GM11168 (cell line): ENCODE data around the gene DBNDD1.

Experiments used
- in situ Hi-C: fragments of 300-500 bp; cut with MboI; formaldehyde crosslinking; loops from one replicate; pipeline ENCODE4 v1.12.0; 2022; ENCODE audit warnings: low sequenced_read_pairs; ENCODE audit not compliant: unreplicated experiment

Gene DBNDD1

GRCh38 chr16:90040152-90041023 lies 21.1 kb upstream of the DBNDD1 start:
- in situ Hi-C loops, result no loop called here

- in situ Hi-C loops, result no loop called here
Observed at GRCh38 chr16:90037276-90037675, 18.0 kb upstream of the DBNDD1 start.

- in situ Hi-C loops, result no loop called here
Observed at GRCh38 chr16:90035902-90036301, 16.6 kb upstream of the DBNDD1 start.

- in situ Hi-C loops, result no loop called here
Observed at GRCh38 chr16:90034504-90034903, 15.2 kb upstream of the DBNDD1 start.

DNA sequence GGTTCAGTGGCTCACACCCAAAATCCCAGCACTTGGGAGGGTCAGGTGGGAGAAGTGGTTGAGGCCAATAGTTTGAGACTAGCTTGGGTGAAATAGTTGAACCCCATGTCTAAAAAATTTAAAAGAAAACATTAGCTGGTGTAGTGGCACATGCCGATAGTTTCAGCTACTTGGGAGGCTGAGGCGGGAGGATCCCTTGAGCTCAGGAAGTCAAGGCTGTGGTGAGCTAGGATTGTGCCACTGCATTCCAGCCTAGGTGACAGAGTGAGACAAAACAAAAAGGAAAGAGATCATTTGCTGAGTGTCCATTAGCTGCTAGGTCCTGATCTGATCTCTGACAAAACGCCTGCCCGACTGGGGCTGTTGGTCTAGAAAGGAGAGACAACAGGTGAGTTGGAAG lies 14.1 kb upstream of the DBNDD1 start:
- in situ Hi-C loops, result no loop called here

- in situ Hi-C loops, result no loop called here
Observed at GRCh38 chr16:90032674-90033331, 13.5 kb upstream of the DBNDD1 start.

GRCh38 chr16:90031931-90032673 lies 12.8 kb upstream of the DBNDD1 start:
- in situ Hi-C loops, result no loop called here

GRCh38 chr16:90031186-90031930 lies 12.1 kb upstream of the DBNDD1 start:
- in situ Hi-C loops, result no loop called here

DNA sequence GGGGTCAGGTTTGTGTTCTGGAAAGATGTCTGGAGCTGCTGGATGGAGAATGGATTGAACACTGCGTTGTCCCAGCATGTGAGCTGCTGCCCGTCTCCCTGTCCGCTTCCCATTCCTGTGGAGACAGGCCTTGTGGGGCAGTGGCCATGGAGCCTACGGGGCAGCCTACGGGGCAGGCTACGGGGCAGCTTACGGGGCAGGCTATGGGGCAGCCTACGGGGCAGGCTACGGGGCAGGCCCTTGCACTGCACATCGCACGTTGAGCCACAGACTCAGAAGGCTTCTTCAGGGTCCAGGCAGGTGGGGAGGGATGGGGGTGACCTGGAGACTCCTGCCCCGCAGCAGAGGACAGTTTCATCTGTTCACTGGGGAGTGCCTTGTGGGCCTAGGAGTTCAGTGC lies 9.7 kb upstream of the DBNDD1 start:
- in situ Hi-C loops, result no loop called here

GRCh38 chr16:90027611-90028010 lies 8.4 kb upstream of the DBNDD1 start:
- in situ Hi-C loops, result no loop called here

GRCh38 chr16:90026135-90026534 lies 6.9 kb upstream of the DBNDD1 start:
- in situ Hi-C loops, result no loop called here

- in situ Hi-C loops, result no loop called here
Observed at GRCh38 chr16:90023078-90023447, 3.8 kb upstream of the DBNDD1 start.

GRCh38 chr16:90022209-90023077 lies 3.2 kb upstream of the DBNDD1 start:
- in situ Hi-C loops, result no loop called here

- in situ Hi-C loops, result no loop called here
Observed at GRCh38 chr16:90020838-90021382, 1.7 kb upstream of the DBNDD1 start.

GRCh38 chr16:90020260-90020837 lies 1.1 kb upstream of the DBNDD1 start:
- in situ Hi-C loops, result no loop called here

DNA sequence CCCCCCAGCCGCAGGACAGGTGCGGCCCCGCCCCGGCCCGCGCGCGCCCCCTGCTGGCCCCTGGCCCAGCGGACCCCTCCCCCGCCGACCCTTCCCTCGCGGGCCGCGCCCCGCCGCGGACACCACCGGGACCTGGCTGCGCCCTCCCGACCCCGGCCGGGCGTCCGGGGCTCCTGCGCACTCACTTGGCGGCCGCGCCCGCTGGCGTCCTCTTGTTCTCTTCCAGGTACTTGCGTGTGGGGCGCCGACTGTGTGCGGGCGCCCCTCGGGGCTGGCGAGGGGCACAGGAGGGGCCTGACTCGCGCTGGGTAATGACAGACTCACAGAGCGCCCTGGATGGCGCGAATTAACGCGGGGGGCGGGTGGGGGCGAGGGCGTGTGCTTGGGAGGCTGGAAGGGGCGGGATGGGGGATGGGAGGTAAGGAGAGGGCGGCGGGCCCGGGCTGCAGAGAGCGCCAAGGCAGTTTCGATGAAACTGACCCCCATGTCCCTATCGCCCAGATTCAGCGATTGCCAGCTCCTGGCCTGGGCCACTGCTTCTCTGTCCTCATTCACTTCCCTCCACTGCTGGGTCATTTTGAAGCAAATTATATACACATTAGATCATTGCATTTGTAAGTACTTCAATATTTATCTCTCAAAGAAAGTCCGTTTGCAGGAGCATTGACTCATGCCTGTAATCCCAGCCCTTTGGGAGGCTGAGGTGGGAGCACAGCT lies 445 bp upstream of the DBNDD1 start:
- in situ Hi-C loops, result no loop called here

DNA sequence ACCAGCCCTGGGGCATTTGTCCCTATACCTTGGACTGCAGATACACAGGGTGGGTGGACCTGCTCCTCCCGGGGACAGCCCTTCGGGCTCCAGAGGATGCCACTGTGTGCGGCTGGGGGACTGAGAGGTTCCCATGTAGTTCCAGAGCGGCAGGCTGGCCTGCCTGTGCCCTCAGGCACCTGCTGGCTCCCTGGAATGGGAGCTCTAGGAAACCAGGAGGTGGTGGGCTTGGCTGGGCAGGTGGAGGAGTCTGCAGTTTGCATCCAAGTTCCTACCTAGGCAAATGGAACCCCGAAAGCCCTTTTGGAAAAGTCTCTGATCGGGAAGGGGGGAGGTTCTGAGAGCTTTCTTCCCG lies 982 bp downstream of the DBNDD1 start:
- in situ Hi-C loops, result no loop called here

DNA sequence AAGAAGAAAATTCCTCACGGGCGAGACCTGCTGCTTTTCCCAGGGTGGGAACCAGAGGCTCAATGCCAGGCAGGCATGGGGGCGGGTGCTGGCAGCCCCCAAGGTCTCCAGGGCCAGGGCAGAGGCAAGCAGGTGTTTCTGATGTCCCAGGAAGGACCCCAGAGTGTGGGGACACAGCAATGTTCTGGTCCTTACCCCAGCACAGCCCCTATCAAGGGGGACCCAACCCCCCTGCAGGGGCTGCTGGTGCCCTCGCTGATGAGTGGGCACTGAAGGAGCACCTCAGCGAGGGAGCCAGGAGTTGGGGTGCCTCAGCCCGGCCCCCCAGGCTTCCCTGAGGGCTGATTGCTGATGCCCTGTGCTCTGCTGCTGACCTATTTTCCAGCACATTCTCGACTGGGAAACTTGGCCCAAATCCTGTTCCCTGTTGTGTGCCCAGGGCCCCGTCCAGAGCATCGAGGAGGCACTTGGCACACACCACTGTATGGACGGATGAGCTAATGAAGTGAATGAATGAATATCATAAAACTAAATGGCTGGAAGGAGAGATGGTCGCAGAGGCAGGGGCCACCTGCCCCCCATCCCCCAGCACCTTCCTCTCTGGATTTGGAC lies 2.8 kb downstream of the DBNDD1 start:
- in situ Hi-C loops, result no loop called here
